C4-2B (cell line): Measurements from ENCODE around the gene TCP11L1.

ENCODE experiments used
- CTCF ChIP-seq: fragments of 450-650 bp; conservative IDR thresholded peaks from 2 replicates; pipeline ENCODE4 v1.5.1; 2017; ENCODE audit warnings: mild to moderate bottlenecking
- ZFX ChIP-seq: fragments of 450-650 bp; IDR thresholded peaks from 2 replicates; pipeline ENCODE4 v1.6.1; 2017

GRCh38 chr11:33086017-33086416, 46.6 kb downstream of the TCP11L1 start:
- TF ChIP-seq CTCF (no peak), ZFX (no peak)
